ENCODE measurements around the gene SLC35A2.

Gene SLC35A2

GRCh38 chrX:48933757-48934156 is 22.3 kb upstream of the SLC35A2 start:
- H3K36me3 ChIP-seq (ENCODE audit: control insufficient read depth, insufficient read depth, low read length): no peaks in the 10 kb centered on the region
- no peaks in the 10 kb centered on the region for H3K9me3 ChIP-seq (ENCODE audit: control insufficient read depth, low read length)
- H3K27me3 ChIP-seq (ENCODE audit: control insufficient read depth, insufficient read depth, low read length): no peaks in the 10 kb centered on the region
- H3K4me2 ChIP-seq (ENCODE audit: low read length): no peak overlapping the region
- no peaks in the 10 kb centered on the region for H3K79me2 ChIP-seq
- no peak overlapping the region for H3K4me3 ChIP-seq (ENCODE audit: low read depth, low read length)
- H3K27ac ChIP-seq: no peak overlapping the region
- H3K4me1 ChIP-seq: no peaks in the 10 kb centered on the region
- no peak overlapping the region for H2AFZ ChIP-seq
- no peak for TF ChIP-seq CTCF (IDR thresholded peaks at IDR 0.05)
- H3K9ac ChIP-seq: no peak overlapping the region

- no peak overlapping the region for H2AFZ ChIP-seq
- H3K4me3 ChIP-seq (ENCODE audit: low read depth, low read length): no peak overlapping the region
- no peaks in the 10 kb centered on the region for H3K27me3 ChIP-seq (ENCODE audit: control insufficient read depth, insufficient read depth, low read length)
- H3K4me2 ChIP-seq (ENCODE audit: low read length): no peak overlapping the region
- no peaks in the 10 kb centered on the region for H3K79me2 ChIP-seq
- no peaks in the 10 kb centered on the region for H3K36me3 ChIP-seq (ENCODE audit: control insufficient read depth, insufficient read depth, low read length)
- no peaks in the 10 kb centered on the region for H3K4me1 ChIP-seq
- no peaks in the 10 kb centered on the region for H3K9me3 ChIP-seq (ENCODE audit: control insufficient read depth, low read length)
- no peak overlapping the region for H3K9ac ChIP-seq
- no peak for TF ChIP-seq CTCF (IDR thresholded peaks at IDR 0.05)
- no peak overlapping the region for H3K27ac ChIP-seq
Measured at GRCh38 chrX:48927736-48928382, 16.4 kb upstream of the SLC35A2 start.

- Histone ChIP-seq H3K27ac (no peak overlapping the region), H2AFZ (no peak overlapping the region), H3K4me1 (no peaks in the 10 kb centered on the region), H3K9ac (no peak overlapping the region), H3K36me3 (ENCODE audit: control insufficient read depth, insufficient read depth, low read length) (no peaks in the 10 kb centered on the region), H3K4me2 (ENCODE audit: low read length) (no peak overlapping the region), H3K27me3 (ENCODE audit: control insufficient read depth, insufficient read depth, low read length) (no peaks in the 10 kb centered on the region), H3K9me3 (ENCODE audit: control insufficient read depth, low read length) (no peaks in the 10 kb centered on the region), H3K4me3 (ENCODE audit: low read depth, low read length) (no peak overlapping the region), H3K79me2 (no peaks in the 10 kb centered on the region)
- TF ChIP-seq CTCF (IDR thresholded peaks at IDR 0.05): no peak
Measured at GRCh38 chrX:48927123-48927522, 15.7 kb upstream of the SLC35A2 start.

GRCh38 chrX:48924270-48924669 is 12.8 kb upstream of the SLC35A2 start:
- Histone ChIP-seq H3K79me2 (no peaks in the 10 kb centered on the region), H2AFZ (no peak overlapping the region), H3K27ac (no peak overlapping the region), H3K9me3 (ENCODE audit: control insufficient read depth, low read length) (no peaks in the 10 kb centered on the region), H3K4me1 (peaks cover 3% of the 10 kb centered on the region), H3K36me3 (ENCODE audit: control insufficient read depth, insufficient read depth, low read length) (no peaks in the 10 kb centered on the region), H3K27me3 (ENCODE audit: control insufficient read depth, insufficient read depth, low read length) (no peaks in the 10 kb centered on the region), H3K9ac (no peak overlapping the region), H3K4me3 (ENCODE audit: low read depth, low read length) (no peak overlapping the region), H3K4me2 (ENCODE audit: low read length) (no peak overlapping the region)
- TF ChIP-seq CTCF (IDR thresholded peaks at IDR 0.05): no peak

- Histone ChIP-seq H3K4me3 (ENCODE audit: low read depth, low read length) (no peak overlapping the region), H3K27ac (no peak overlapping the region), H3K79me2 (no peaks in the 10 kb centered on the region), H2AFZ (no peak overlapping the region), H3K27me3 (ENCODE audit: control insufficient read depth, insufficient read depth, low read length) (no peaks in the 10 kb centered on the region), H3K4me1 (peaks cover 3% of the 10 kb centered on the region), H3K4me2 (ENCODE audit: low read length) (no peak overlapping the region), H3K9ac (no peak overlapping the region), H3K36me3 (ENCODE audit: control insufficient read depth, insufficient read depth, low read length) (no peaks in the 10 kb centered on the region), H3K9me3 (ENCODE audit: control insufficient read depth, low read length) (no peaks in the 10 kb centered on the region)
- TF ChIP-seq CTCF (IDR thresholded peaks at IDR 0.05): no peak
Measured at GRCh38 chrX:48923771-48924170, 12.3 kb upstream of the SLC35A2 start.
